HEK293 (cell line): ENCODE measurements around the gene ZFYVE19.
A peak's percentile ranks its signal among the peaks of the same experiment; 100 is the strongest.

Experiments used
- CTCF ChIA-PET: fragments of 350-600 bp; formaldehyde crosslinking; extraction: SDS; loops from one replicate; lab custom pipeline; 2021; ENCODE audit warnings: antibody characterized with exemption; lab: Yijun Ruan, JAX
- POLR2A ChIA-PET: fragments of 300-600 bp; formaldehyde crosslinking; extraction: SDS; loops from one replicate; lab custom pipeline; 2020; ENCODE audit warnings: antibody characterized with exemption, inconsistent platforms; lab: Yijun Ruan, JAX
- H3K27ac ChIP-seq: fragments of 200-500 bp; sonication (Bioruptor generic); 2 replicates; pipeline ENCODE4 v1.5.1; 2014; ENCODE audit warnings: low read depth, low read length, control low read depth, inconsistent platforms; ENCODE audit errors: extremely low read depth
- H3K36me3 ChIP-seq, 2 experiments: fragments of 200-500 bp in 1 of 2; sonication (Bioruptor generic) in 1 of 2; 1 replicate in 1 of 2; 2 replicates in 1 of 2; pipeline ENCODE4 v1.5.1; 2014 to 2017; ENCODE audit warnings: inconsistent platforms in 2 of 2, low read length in 2 of 2; ENCODE audit not compliant: control insufficient read depth in 2 of 2, insufficient read depth in 1 of 2
- H3K4me1 ChIP-seq: fragments of 200-500 bp; sonication (Bioruptor generic); 2 replicates; pipeline ENCODE4 v1.5.1; 2014; ENCODE audit warnings: mild to moderate bottlenecking, low read length, inconsistent platforms; ENCODE audit not compliant: control insufficient read depth, insufficient read depth
- H3K4me3 ChIP-seq: 2 replicates; pipeline ENCODE4 v1.5.1; 2011; ENCODE audit warnings: low read depth, mild to moderate bottlenecking, control low read depth, low read length, moderate library complexity
- H3K9me3 ChIP-seq: fragments of 200-500 bp; sonication (Bioruptor generic); 2 replicates; pipeline ENCODE4 v1.5.1; 2014; ENCODE audit warnings: low read depth, low read length, inconsistent platforms; ENCODE audit not compliant: control insufficient read depth, insufficient read depth
- EGR2 ChIP-seq: fragments of 450-650 bp; formaldehyde crosslinking; IDR thresholded peaks from 2 replicates; pipeline ENCODE4 v1.5.1; 2016; ENCODE audit warnings: low read depth, missing biosample characterization, missing genetic modification characterization
- GLIS1 ChIP-seq: fragments of 450-650 bp; formaldehyde crosslinking; IDR thresholded peaks from 2 replicates; pipeline ENCODE4 v1.5.1; 2016; ENCODE audit warnings: missing biosample characterization, missing genetic modification characterization
- HOXC10 ChIP-seq: sonication (generic); formaldehyde crosslinking; IDR thresholded peaks from 2 replicates; pipeline ENCODE4 v1.8.1; 2023; ENCODE audit warnings: mild to moderate bottlenecking, missing genetic modification reagents
- IKZF3 ChIP-seq: fragments of 450-650 bp; IDR thresholded peaks from 2 replicates; pipeline ENCODE4 v1.5.0; 2018; ENCODE audit warnings: missing biosample characterization, mild to moderate bottlenecking, missing genetic modification characterization, moderate library complexity
- PRDM6 ChIP-seq: fragments of 450-650 bp; formaldehyde crosslinking; IDR thresholded peaks from 2 replicates; pipeline ENCODE4 v1.5.1; 2017; ENCODE audit warnings: missing biosample characterization, missing genetic modification characterization
- SP2 ChIP-seq: fragments of 450-650 bp; formaldehyde crosslinking; IDR thresholded peaks from 2 replicates; pipeline ENCODE4 v1.5.1; 2016; ENCODE audit warnings: missing biosample characterization, missing genetic modification characterization
- SP7 ChIP-seq: fragments of 450-650 bp; formaldehyde crosslinking; IDR thresholded peaks from 2 replicates; pipeline ENCODE4 v1.5.1; 2016; ENCODE audit warnings: missing biosample characterization, missing genetic modification characterization
- ZBTB21 ChIP-seq: fragments of 450-650 bp; formaldehyde crosslinking; IDR thresholded peaks from 2 replicates; pipeline ENCODE4 v1.5.1; 2017; ENCODE audit warnings: missing biosample characterization, missing genetic modification characterization
- ZBTB26 ChIP-seq: fragments of 450-650 bp; formaldehyde crosslinking; optimal IDR thresholded peaks from 2 replicates; pipeline ENCODE3; 2016; ENCODE audit warnings: missing biosample characterization, mild to moderate bottlenecking, missing genetic modification characterization
- ZBTB49 ChIP-seq: fragments of 450-650 bp; formaldehyde crosslinking; IDR thresholded peaks from 2 replicates; pipeline ENCODE4 v1.5.1; 2016; ENCODE audit warnings: missing biosample characterization, missing genetic modification characterization, low read depth
- ZBTB8A ChIP-seq: fragments of 450-650 bp; formaldehyde crosslinking; IDR thresholded peaks from 2 replicates; pipeline ENCODE4 v1.5.1; 2016; ENCODE audit warnings: missing biosample characterization, missing genetic modification characterization
- ZFP3 ChIP-seq: fragments of 450-650 bp; formaldehyde crosslinking; IDR thresholded peaks from 2 replicates; pipeline ENCODE4 v1.5.1; 2016; ENCODE audit warnings: low read depth, missing biosample characterization, missing genetic modification characterization
- ZIC2 ChIP-seq: fragments of 450-650 bp; formaldehyde crosslinking; IDR thresholded peaks from 2 replicates; pipeline ENCODE4 v1.5.1; 2016; ENCODE audit warnings: missing biosample characterization, missing genetic modification characterization
- ZNF138 ChIP-seq: fragments of 450-650 bp; formaldehyde crosslinking; IDR thresholded peaks from 2 replicates; pipeline ENCODE4 v1.5.1; 2016; ENCODE audit warnings: missing biosample characterization, missing genetic modification characterization, borderline replicate concordance
- ZNF24 ChIP-seq: fragments of 450-650 bp; formaldehyde crosslinking; IDR thresholded peaks from 2 replicates; pipeline ENCODE4 v1.5.1; 2016; ENCODE audit warnings: missing biosample characterization, missing genetic modification characterization
- ZNF571 ChIP-seq: fragments of 450-650 bp; formaldehyde crosslinking; IDR thresholded peaks from 2 replicates; pipeline ENCODE4 v1.5.0; 2017; ENCODE audit warnings: missing biosample characterization, missing genetic modification characterization
- ZNF600 ChIP-seq: fragments of 450-650 bp; formaldehyde crosslinking; IDR thresholded peaks from 2 replicates; pipeline ENCODE4 v1.5.1; 2016; ENCODE audit warnings: missing biosample characterization, missing genetic modification characterization
- ZNF677 ChIP-seq: fragments of 450-650 bp; IDR thresholded peaks from 2 replicates; pipeline ENCODE4 v1.5.0; 2018; ENCODE audit warnings: missing biosample characterization, mild to moderate bottlenecking, missing genetic modification characterization, moderate library complexity
- TF ChIP-seq, protein P1 (sequence below): fragments of 450-650 bp; formaldehyde crosslinking; IDR thresholded peaks from 2 replicates; pipeline ENCODE4 v1.5.1; 2017; ENCODE audit warnings: missing biosample characterization, missing genetic modification characterization
- TF ChIP-seq, protein P2 (sequence below): fragments of 450-650 bp; formaldehyde crosslinking; IDR thresholded peaks from 2 replicates; pipeline ENCODE4 v1.5.1; 2017; ENCODE audit warnings: missing biosample characterization, missing genetic modification characterization

Gene ZFYVE19

DNA sequence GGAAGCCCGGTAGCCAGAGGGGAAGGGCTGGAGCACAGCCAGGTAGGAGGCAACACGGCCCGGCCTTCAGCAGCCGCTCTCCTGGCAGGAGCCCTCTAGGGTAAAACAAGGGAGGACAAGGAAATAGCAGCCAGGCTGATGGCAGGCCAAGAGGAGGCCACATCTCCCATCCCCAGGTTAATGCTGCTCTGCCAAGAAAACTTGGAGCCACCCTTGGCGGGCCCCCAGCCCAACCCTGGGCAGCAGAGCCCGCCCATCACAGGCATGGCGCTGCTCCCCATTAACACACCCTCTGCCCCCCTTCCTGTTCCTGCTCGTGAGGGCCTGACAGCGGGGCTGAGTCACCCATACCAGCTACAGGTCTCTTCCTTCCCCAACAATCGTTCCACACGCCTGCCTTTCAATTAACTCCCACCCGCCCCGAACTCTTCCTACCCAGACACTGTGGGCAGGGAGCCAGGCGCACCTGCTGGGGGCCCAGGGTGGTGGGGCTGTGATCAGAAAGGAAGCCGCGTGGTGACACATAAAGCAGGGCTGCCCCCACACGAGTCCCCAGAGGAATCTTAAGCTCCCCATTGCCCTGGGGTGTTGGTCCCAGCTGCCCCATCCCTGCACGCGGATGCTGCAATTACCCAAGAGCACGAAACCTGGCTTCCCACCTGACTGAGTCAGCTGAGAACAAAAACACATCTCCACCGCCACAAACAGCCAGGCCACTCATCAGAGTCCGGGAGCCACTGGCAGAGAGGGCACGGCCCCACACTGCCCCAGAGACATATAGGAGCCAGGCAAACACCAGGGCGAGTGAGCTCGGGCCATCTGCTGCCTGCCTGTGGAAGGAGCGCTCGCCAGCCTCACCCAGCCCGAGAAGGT, 37.4 kb upstream of the ZFYVE19 start, which contains the start of gene C15orf62 (continued):
- TF ChIP-seq ZBTB49 (tag by site-specific recombination), result no peak
- TF ChIP-seq, protein P1, sequence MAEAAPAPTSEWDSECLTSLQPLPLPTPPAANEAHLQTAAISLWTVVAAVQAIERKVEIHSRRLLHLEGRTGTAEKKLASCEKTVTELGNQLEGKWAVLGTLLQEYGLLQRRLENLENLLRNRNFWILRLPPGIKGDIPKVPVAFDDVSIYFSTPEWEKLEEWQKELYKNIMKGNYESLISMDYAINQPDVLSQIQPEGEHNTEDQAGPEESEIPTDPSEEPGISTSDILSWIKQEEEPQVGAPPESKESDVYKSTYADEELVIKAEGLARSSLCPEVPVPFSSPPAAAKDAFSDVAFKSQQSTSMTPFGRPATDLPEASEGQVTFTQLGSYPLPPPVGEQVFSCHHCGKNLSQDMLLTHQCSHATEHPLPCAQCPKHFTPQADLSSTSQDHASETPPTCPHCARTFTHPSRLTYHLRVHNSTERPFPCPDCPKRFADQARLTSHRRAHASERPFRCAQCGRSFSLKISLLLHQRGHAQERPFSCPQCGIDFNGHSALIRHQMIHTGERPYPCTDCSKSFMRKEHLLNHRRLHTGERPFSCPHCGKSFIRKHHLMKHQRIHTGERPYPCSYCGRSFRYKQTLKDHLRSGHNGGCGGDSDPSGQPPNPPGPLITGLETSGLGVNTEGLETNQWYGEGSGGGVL (tag by site-specific recombination), result peak; percentile 88
- peak; percentile 80 for TF ChIP-seq ZBTB8A (tag by site-specific recombination)
- peak; percentile 86 for TF ChIP-seq EGR2 (tag by site-specific recombination)
- TF ChIP-seq SP7 (tag by site-specific recombination), result peak; percentile 97
- TF ChIP-seq HOXC10 (CRISPR knock-in tag), result no peak
- TF ChIP-seq ZBTB26 (tag by site-specific recombination), result peak; percentile 13
- TF ChIP-seq ZNF24 (tag by site-specific recombination), result 0 out of 2 replicates have a peak, but pooled peaks have one; percentile 38
- TF ChIP-seq ZNF600 (tag by site-specific recombination), result peak; percentile 81
- no peak for TF ChIP-seq ZFP3 (tag by site-specific recombination)

GRCh38 chr15:40770147-40770721, 36.7 kb upstream of the ZFYVE19 start:
- peaks cover 0 to 34% of the 10 kb centered on the region in 2 experiments; a peak in 1 of 3 replicates for H3K36me3 ChIP-seq
- H3K9me3 ChIP-seq, result no peaks in the 10 kb centered on the region
- peaks cover 25% of the 10 kb centered on the region for H3K4me1 ChIP-seq
- H3K27ac ChIP-seq, result peak overlapping the region; percentile 58
- CTCF ChIA-PET, result interaction anchor here (0.8 to 3.1 kb wide), 3 partner anchors 12 to 23 kb away, joined by 3 to 10 read pairs (median 5); no protein-coding TSS in a partner anchor
- TF ChIP-seq IKZF3 (tag by site-specific recombination) (0 out of 2 replicates have a peak, but pooled peaks have one; percentile 33), ZNF600 (tag by site-specific recombination) (peak; percentile 58; the same call in 1 of the 2 replicates), GLIS1 (peak; percentile 70), ZIC2 (tag by site-specific recombination) (peak; percentile 90), ZNF138 (no peak)
- TF ChIP-seq, all 188 proteins: peak for 4
- POLR2A ChIA-PET, result interaction anchor here (0.8 kb wide), 1 partner anchor 37 kb away, joined by 3 read pairs; the partner anchor contains the start of genes DNAJC17 and ZFYVE19
- H3K4me3 ChIP-seq, result no peak overlapping the region

DNA sequence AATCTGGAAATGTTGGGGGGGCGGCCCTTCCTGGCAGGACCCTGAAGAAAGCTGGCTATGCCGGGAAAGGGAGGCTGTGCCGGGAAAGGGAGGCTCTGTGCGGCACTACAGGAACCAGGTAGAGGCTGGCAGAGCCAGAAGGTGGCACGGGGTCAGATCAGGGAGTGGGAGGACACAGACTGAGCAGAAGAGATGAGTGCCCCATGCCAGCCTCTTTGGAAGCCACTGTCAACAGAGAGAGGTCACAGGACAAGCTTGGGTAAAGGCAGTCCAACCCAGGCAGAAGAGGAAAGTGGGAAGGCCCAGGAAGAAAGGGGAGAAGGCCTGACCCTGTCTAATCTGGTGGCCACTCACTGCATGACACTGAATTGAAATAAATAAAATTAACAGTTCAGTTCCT, 35.6 kb upstream of the ZFYVE19 start:
- H3K4me3 ChIP-seq, result no peak overlapping the region
- ChIA-PET POLR2A (no interaction called here), CTCF (interaction anchor here (1.2 to 3.1 kb wide), 3 partner anchors 11 to 87 kb away, joined by 3 to 10 read pairs (median 5); no protein-coding TSS in a partner anchor)
- no peak overlapping the region for H3K27ac ChIP-seq
- H3K4me1 ChIP-seq, result peaks cover 19% of the 10 kb centered on the region
- H3K9me3 ChIP-seq, result no peaks in the 10 kb centered on the region
- H3K36me3 ChIP-seq, result peaks cover 0 to 44% of the 10 kb centered on the region in 2 experiments; a peak in 2 of 3 replicates
- TF ChIP-seq ZNF677 (tag by site-specific recombination) (no peak), ZNF571 (tag by site-specific recombination) (no peak), PRDM6 (no peak), ZBTB21 (tag by site-specific recombination) (no peak), SP2 (tag by site-specific recombination) (no peak)
- TF ChIP-seq, protein P2, sequence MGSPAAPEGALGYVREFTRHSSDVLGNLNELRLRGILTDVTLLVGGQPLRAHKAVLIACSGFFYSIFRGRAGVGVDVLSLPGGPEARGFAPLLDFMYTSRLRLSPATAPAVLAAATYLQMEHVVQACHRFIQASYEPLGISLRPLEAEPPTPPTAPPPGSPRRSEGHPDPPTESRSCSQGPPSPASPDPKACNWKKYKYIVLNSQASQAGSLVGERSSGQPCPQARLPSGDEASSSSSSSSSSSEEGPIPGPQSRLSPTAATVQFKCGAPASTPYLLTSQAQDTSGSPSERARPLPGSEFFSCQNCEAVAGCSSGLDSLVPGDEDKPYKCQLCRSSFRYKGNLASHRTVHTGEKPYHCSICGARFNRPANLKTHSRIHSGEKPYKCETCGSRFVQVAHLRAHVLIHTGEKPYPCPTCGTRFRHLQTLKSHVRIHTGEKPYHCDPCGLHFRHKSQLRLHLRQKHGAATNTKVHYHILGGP (tag by site-specific recombination), result no peak
